ENCODE results near the gene TNRC6B. TPM values are rescaled to one million over a fixed set of nuclear protein-coding genes. Genes with fewer than 3 reads are reported as not detected.

TNRC6B gene
- total RNA-seq, 1 experiment from 2014 or later: 62.7 TPM

GRCh38 chr22:40271440-40271839 is 93.7 kb downstream of the TNRC6B start:
- Histone ChIP-seq H4K20me1 (ENCODE audit: insufficient read depth) (no peaks in the 10 kb centered on the region; the same call in 1 of the 2 replicates), H3K9me2 (ENCODE audit: insufficient read depth) (no peaks in the 10 kb centered on the region), H3K4me3 (no peak overlapping the region), H3K79me2 (ENCODE audit: low read depth) (no peaks in the 10 kb centered on the region), H3K27me3 (ENCODE audit: insufficient read depth, low read depth) (no peaks in the 10 kb centered on the region), H3K4me1 (replicated peaks; ENCODE audit: insufficient read depth) (no peaks in the 10 kb centered on the region), H3K4me2 (no peak overlapping the region), H3F3A (ENCODE audit: insufficient read depth, low read depth) (0 out of 2 replicates have a peak, but pooled peaks cover 5% of the 10 kb centered on the region), H3K36me3 (ENCODE audit: low read depth) (peaks cover 21% of the 10 kb centered on the region; the same call in 1 of the 2 replicates), H3K27ac (no peak overlapping the region), H2AFZ (no peak overlapping the region), H3K9me3 (ENCODE audit: insufficient read depth, low read depth) (no peaks in the 10 kb centered on the region)
- TF ChIP-seq, protein P1, sequence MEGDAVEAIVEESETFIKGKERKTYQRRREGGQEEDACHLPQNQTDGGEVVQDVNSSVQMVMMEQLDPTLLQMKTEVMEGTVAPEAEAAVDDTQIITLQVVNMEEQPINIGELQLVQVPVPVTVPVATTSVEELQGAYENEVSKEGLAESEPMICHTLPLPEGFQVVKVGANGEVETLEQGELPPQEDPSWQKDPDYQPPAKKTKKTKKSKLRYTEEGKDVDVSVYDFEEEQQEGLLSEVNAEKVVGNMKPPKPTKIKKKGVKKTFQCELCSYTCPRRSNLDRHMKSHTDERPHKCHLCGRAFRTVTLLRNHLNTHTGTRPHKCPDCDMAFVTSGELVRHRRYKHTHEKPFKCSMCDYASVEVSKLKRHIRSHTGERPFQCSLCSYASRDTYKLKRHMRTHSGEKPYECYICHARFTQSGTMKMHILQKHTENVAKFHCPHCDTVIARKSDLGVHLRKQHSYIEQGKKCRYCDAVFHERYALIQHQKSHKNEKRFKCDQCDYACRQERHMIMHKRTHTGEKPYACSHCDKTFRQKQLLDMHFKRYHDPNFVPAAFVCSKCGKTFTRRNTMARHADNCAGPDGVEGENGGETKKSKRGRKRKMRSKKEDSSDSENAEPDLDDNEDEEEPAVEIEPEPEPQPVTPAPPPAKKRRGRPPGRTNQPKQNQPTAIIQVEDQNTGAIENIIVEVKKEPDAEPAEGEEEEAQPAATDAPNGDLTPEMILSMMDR (conservative IDR thresholded peaks at IDR 0.05): no peak
- no peak for TF ChIP-seq EZH2 (IDR thresholded peaks at IDR 0.05; ENCODE audit: low read depth)
- ChIA-PET CTCF (no interaction called here), POLR2A (ENCODE audit: unreplicated experiment) (no interaction called here)
- no TSS peak for BruUV-seq (replicated peaks)
- intact Hi-C loops (cut with micrococcal nuclease; ENCODE audit: unreplicated experiment): no loop called here
- no peak for DNase-seq

DNA sequence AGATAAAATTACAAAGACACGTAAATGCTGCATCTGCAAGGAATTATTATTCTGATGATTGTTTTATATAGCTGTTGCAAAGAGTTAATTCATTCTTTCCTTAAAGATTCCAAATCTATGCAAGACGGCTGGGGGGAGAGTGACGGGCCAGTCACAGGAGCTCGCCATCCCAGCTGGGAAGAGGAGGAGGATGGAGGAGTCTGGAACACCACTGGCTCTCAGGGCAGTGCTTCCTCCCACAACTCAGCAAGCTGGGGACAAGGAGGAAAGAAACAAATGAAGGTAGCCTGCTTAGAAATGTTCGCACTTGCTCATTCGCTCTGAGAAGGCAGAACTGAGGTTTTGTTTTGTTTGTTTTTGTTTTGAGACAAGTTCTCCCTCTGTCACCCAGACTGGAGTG is 95.6 kb downstream of the TNRC6B start:
- Histone ChIP-seq H3K9me3 (ENCODE audit: insufficient read depth, low read depth) (no peaks in the 10 kb centered on the region), H3K4me1 (replicated peaks; ENCODE audit: insufficient read depth) (no peaks in the 10 kb centered on the region), H3K36me3 (ENCODE audit: low read depth) (peaks cover 29% of the 10 kb centered on the region), H3K4me2 (no peak overlapping the region), H4K20me1 (ENCODE audit: insufficient read depth) (no peaks in the 10 kb centered on the region; the same call in 1 of the 2 replicates), H3K27me3 (ENCODE audit: insufficient read depth, low read depth) (no peaks in the 10 kb centered on the region), H3K79me2 (ENCODE audit: low read depth) (no peaks in the 10 kb centered on the region), H2AFZ (no peak overlapping the region), H3K27ac (no peak overlapping the region), H3K4me3 (no peak overlapping the region), H3F3A (ENCODE audit: insufficient read depth, low read depth) (0 out of 2 replicates have a peak, but pooled peaks cover 5% of the 10 kb centered on the region), H3K9me2 (ENCODE audit: insufficient read depth) (no peaks in the 10 kb centered on the region)
- BruUV-seq (replicated peaks): no TSS peak
- ChIA-PET POLR2A (ENCODE audit: unreplicated experiment) (no interaction called here), CTCF (no interaction called here)
- DNase-seq: no peak
- TF ChIP-seq EZH2 (IDR thresholded peaks at IDR 0.05; ENCODE audit: low read depth): no peak
- TF ChIP-seq, protein P1 (conservative IDR thresholded peaks at IDR 0.05): no peak
- intact Hi-C loops (cut with micrococcal nuclease; ENCODE audit: unreplicated experiment): no loop called here

DNA sequence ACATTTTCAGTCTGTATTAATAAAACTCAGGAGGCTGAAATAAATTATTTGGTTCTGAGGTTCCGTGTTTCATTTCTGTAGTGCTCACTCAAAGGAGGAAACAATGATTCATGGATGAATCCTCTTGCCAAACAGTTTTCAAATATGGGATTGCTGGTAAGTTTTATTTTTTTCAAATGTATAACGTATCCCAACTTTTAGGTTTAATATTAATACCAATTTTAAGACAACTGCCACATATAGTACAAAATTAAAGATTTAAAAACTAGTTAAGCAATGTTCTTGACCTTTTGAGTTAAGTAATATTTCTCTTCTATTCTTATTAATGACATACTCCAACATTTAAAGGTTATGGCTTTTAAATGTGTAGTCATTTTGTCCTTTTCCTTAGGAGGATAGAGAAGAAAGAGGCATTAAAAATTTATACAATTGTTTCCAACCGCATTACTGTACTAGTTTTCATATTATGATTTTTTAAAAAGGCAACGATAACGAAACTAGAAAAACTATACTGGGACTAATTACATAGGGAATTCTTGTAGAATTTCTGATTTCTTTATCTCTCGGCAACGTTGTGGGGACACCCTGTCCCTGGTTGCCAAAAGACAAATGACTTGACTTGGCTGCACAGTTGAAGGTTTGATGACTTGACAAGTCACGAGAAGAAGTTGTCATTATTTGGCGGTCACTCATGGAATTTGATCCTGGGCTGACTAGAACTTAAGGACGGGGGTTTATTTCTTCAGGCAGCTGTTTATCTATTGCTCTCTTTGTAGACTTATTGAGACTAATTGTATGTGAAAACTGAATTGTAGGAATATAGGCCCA is 99.5 kb downstream of the TNRC6B start:
- BruUV-seq (replicated peaks): no TSS peak
- intact Hi-C loops (cut with micrococcal nuclease; ENCODE audit: unreplicated experiment): no loop called here
- Histone ChIP-seq H3K36me3 (ENCODE audit: low read depth) (peaks cover 25% of the 10 kb centered on the region), H3K27me3 (ENCODE audit: insufficient read depth, low read depth) (no peaks in the 10 kb centered on the region), H3K4me3 (no peak overlapping the region), H2AFZ (no peak overlapping the region), H3K79me2 (ENCODE audit: low read depth) (no peaks in the 10 kb centered on the region), H3K9me2 (ENCODE audit: insufficient read depth) (no peaks in the 10 kb centered on the region), H3K4me1 (replicated peaks; ENCODE audit: insufficient read depth) (no peaks in the 10 kb centered on the region), H4K20me1 (ENCODE audit: insufficient read depth) (no peaks in the 10 kb centered on the region; the same call in 1 of the 2 replicates), H3F3A (ENCODE audit: insufficient read depth, low read depth) (peaks cover 4% of the 10 kb centered on the region; the same call in 1 of the 2 replicates), H3K9me3 (ENCODE audit: insufficient read depth, low read depth) (no peaks in the 10 kb centered on the region), H3K4me2 (no peak overlapping the region), H3K27ac (no peak overlapping the region)
- ChIA-PET CTCF (no interaction called here), POLR2A (ENCODE audit: unreplicated experiment) (no interaction called here)
- DNase-seq: no peak
- TF ChIP-seq, protein P1 (conservative IDR thresholded peaks at IDR 0.05): no peak
- TF ChIP-seq EZH2 (IDR thresholded peaks at IDR 0.05; ENCODE audit: low read depth): no peak

Measured in PC-9 (cell line).